Measurements from ENCODE around the gene SEC61A2.
A peak's percentile ranks its signal among the peaks of the same experiment; 100 is the strongest.

SEC61A2 gene

DNA sequence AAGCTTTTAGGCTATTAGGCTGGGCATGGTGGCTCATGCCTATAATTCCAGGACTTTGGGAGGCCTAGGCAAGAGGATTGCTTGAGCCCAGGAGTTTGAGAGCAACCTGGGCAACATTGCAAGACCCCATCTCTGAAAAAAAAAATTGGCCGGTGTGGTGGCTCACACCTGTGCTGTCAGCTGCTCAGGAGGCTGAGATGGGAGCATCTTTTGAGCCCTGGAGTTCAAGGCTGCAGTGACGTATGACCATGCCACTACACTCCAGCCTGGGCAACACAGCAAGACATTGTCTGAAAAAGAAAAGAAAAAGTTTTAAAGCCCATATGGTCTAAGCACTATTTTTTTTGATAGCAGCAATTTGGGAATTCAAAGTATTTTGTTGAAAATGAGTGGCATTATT, 15.8 kb upstream of the SEC61A2 start:
- Histone ChIP-seq H3K9me3 (ENCODE audit: control insufficient read depth, low read length) (no peaks in the 10 kb centered on the region), H3K4me3 (ENCODE audit: low read length) (no peak overlapping the region), H3K4me1 (ENCODE audit: control insufficient read depth, insufficient read depth, low read length) (no peaks in the 10 kb centered on the region), H3K27me3 (ENCODE audit: control insufficient read depth, insufficient read depth, low read length) (no peaks in the 10 kb centered on the region), H3K9ac (ENCODE audit: low read length) (no peak overlapping the region), H3K36me3 (ENCODE audit: control insufficient read depth, insufficient read depth, low read length) (no peaks in the 10 kb centered on the region)

DNA sequence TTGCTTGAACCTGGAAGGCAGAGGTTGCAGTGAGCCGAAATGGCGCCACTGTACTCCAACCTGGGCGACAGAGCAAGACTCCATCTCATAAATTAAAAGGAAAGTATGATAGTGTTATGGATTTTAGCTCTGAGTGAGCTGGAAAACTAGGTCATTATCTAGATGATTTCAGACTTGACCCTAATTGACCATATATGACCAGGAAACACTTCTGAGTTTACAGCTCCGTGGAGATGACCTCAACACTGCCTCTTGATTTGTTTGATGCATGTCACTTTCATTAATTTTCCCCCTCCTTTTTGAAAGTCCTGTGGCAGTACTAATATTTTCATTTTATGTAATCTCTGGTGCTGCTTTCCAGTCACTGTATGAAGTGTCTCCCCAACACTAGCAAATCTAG, 7.8 kb upstream of the SEC61A2 start:
- Histone ChIP-seq H3K27me3 (ENCODE audit: control insufficient read depth, insufficient read depth, low read length) (no peaks in the 10 kb centered on the region), H3K4me3 (ENCODE audit: low read length) (no peak overlapping the region), H3K9me3 (ENCODE audit: control insufficient read depth, low read length) (no peaks in the 10 kb centered on the region), H3K36me3 (ENCODE audit: control insufficient read depth, insufficient read depth, low read length) (no peaks in the 10 kb centered on the region), H3K9ac (ENCODE audit: low read length) (no peak overlapping the region), H3K4me1 (ENCODE audit: control insufficient read depth, insufficient read depth, low read length) (no peaks in the 10 kb centered on the region)

DNA sequence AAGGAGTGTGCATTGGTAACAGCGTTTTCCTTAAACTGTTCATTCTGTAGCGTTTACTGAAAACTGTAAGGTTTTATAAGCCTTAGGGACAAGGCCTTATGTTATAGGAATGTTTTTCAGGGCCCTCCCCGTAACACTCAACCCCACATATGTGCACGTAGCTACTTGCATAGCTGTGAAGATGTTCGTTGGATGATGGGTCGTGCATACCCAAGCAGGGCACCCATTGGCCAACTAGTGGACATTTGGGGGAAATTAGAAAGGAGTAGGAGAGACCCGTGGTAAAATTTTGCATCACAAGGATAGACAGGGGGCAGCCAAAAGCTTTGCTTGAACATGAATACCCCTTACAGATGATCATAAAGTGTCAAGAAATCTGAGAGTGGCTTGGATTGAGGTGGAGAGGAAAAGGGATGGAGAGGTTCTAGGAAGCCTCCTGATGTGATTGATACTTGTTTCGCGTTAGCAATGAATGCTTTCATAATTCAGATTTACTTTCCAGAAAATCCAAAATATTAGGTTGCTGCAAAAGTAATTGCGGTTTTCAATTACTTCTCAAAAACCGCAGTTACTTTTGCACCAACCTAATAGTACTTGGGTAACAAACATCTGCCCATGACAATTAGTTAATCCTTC, 878 bp downstream of the SEC61A2 start:
- peak overlapping the region; percentile 80 for H3K9ac ChIP-seq (ENCODE audit: low read length)
- no peaks in the 10 kb centered on the region for H3K36me3 ChIP-seq (ENCODE audit: control insufficient read depth, insufficient read depth, low read length)
- no peaks in the 10 kb centered on the region for H3K4me1 ChIP-seq (ENCODE audit: control insufficient read depth, insufficient read depth, low read length)
- no peaks in the 10 kb centered on the region for H3K9me3 ChIP-seq (ENCODE audit: control insufficient read depth, low read length)
- no peaks in the 10 kb centered on the region for H3K27me3 ChIP-seq (ENCODE audit: control insufficient read depth, insufficient read depth, low read length)
- H3K4me3 ChIP-seq (ENCODE audit: low read length), result peak overlapping the region; percentile 90

DNA sequence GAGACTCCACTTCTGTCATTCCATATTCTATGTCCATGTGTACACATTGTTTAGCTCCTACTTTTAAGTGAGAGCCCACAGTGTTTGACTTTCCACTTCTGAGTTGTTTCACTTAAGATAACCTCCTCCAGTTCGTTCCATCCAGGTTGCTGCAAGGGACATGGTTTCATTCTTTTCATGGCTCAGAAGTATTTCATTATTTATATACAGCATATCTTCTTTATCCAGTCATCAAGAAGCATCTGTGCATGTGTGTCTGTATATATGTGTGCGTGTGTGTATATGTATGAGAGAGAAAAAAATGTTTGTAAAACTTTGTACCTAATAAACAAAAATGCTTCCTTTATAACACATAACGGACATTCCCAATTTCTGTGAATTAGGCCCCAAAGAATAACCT, 6.2 kb downstream of the SEC61A2 start:
- Histone ChIP-seq H3K9ac (ENCODE audit: low read length) (no peak overlapping the region), H3K36me3 (ENCODE audit: control insufficient read depth, insufficient read depth, low read length) (no peaks in the 10 kb centered on the region), H3K9me3 (ENCODE audit: control insufficient read depth, low read length) (no peaks in the 10 kb centered on the region)

DNA sequence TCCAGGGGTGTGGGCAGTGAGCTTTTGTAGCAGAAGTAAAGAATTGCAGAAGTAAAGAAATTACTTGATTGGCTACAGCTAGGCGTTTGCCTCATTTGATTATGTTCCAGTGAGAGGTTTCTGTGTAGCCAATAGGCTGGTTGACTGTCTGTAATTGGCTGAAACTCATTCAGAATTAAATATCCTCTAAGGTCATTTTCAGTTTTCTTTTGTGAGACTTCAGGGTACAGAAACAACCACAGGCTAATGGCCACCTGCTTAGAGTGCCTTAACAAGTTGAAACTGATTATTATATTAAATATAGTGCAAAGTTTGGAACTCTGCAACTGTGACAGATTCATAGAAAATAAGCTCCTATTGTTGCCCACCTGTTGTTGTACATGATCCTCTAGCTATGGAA, 10.6 kb downstream of the SEC61A2 start:
- Histone ChIP-seq H3K9me3 (ENCODE audit: control insufficient read depth, low read length) (no peaks in the 10 kb centered on the region), H3K4me3 (ENCODE audit: low read length) (no peak overlapping the region), H3K36me3 (ENCODE audit: control insufficient read depth, insufficient read depth, low read length) (peaks cover 5% of the 10 kb centered on the region), H3K9ac (ENCODE audit: low read length) (no peak overlapping the region), H3K4me1 (ENCODE audit: control insufficient read depth, insufficient read depth, low read length) (no peaks in the 10 kb centered on the region), H3K27me3 (ENCODE audit: control insufficient read depth, insufficient read depth, low read length) (no peaks in the 10 kb centered on the region)

More for the DNA sequence above, 6.2 kb downstream of the SEC61A2 start:
- Histone ChIP-seq H3K4me3 (ENCODE audit: low read length) (no peak overlapping the region), H3K4me1 (ENCODE audit: control insufficient read depth, insufficient read depth, low read length) (no peaks in the 10 kb centered on the region), H3K27me3 (ENCODE audit: control insufficient read depth, insufficient read depth, low read length) (no peaks in the 10 kb centered on the region)

DNA sequence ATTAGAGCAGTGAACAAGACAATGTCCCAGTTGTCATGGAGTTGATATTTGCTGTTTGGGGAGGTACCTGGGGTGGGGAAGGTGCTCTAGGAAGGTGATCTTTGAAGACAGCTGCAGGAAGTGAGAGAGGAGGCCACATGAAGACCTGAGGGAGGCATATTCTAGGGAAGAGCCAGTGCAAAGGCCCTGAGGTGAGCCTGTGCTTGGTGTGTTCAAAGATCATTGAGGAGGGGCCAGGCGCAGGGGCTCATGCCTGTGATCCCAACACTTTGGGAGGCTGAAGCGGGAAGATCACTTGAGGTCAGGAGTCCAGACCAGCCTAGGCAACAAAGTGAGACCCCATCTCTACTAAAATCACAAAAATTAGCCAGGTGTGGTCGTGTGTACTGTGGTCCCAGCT, 15.1 kb downstream of the SEC61A2 start:
- H3K9me3 ChIP-seq (ENCODE audit: control insufficient read depth, low read length), result no peaks in the 10 kb centered on the region
- peaks cover 5% of the 10 kb centered on the region for H3K36me3 ChIP-seq (ENCODE audit: control insufficient read depth, insufficient read depth, low read length)
- no peak overlapping the region for H3K4me3 ChIP-seq (ENCODE audit: low read length)
- no peaks in the 10 kb centered on the region for H3K4me1 ChIP-seq (ENCODE audit: control insufficient read depth, insufficient read depth, low read length)
- H3K9ac ChIP-seq (ENCODE audit: low read length), result no peak overlapping the region
- no peaks in the 10 kb centered on the region for H3K27me3 ChIP-seq (ENCODE audit: control insufficient read depth, insufficient read depth, low read length)

DNA sequence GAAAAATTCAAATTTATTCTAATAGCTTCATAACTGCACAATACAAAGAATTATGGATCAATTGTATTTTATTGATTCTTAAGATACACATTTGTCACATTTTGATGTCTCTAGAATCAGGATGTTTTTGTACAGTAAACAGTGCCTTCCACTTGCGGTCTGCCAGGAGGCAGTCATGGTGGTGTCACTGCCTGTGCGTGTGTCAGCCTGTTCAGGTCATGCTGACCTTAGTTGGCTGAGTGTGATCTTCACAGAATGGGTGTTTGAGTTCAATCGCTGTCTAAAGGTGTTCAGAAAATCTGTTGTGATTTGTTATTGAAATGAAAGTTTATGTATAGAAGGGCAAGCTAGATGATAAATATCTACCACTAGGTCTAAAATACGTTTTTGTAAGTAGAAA, 20.7 kb downstream of the SEC61A2 start:
- Histone ChIP-seq H3K9ac (ENCODE audit: low read length) (no peak overlapping the region), H3K4me1 (ENCODE audit: control insufficient read depth, insufficient read depth, low read length) (no peaks in the 10 kb centered on the region), H3K9me3 (ENCODE audit: control insufficient read depth, low read length) (no peaks in the 10 kb centered on the region), H3K4me3 (ENCODE audit: low read length) (no peak overlapping the region), H3K36me3 (ENCODE audit: control insufficient read depth, insufficient read depth, low read length) (no peaks in the 10 kb centered on the region), H3K27me3 (ENCODE audit: control insufficient read depth, insufficient read depth, low read length) (no peaks in the 10 kb centered on the region)

DNA sequence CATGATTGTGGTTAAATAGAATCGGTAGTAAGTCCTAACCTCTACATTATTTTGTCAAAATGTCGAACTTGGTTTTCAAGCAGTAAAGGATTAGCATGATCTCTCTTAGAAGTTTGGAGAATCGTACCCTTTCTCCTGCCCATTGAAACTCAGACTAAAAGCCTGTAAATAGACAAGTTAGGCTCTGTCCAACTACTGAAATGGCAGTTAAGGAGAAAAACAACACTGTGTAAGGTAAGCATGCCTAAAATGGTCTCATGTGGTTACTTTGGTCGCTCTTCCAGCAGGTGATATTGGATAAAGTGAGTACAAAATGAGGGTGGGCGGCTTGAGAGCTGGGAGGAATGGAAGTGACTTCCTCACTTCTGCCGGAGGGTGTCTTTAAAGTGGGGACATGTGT, 25.0 kb downstream of the SEC61A2 start:
- Histone ChIP-seq H3K9ac (ENCODE audit: low read length) (no peak overlapping the region), H3K36me3 (ENCODE audit: control insufficient read depth, insufficient read depth, low read length) (no peaks in the 10 kb centered on the region), H3K9me3 (ENCODE audit: control insufficient read depth, low read length) (no peaks in the 10 kb centered on the region), H3K4me1 (ENCODE audit: control insufficient read depth, insufficient read depth, low read length) (no peaks in the 10 kb centered on the region), H3K27me3 (ENCODE audit: control insufficient read depth, insufficient read depth, low read length) (no peaks in the 10 kb centered on the region), H3K4me3 (ENCODE audit: low read length) (no peak overlapping the region)

DNA sequence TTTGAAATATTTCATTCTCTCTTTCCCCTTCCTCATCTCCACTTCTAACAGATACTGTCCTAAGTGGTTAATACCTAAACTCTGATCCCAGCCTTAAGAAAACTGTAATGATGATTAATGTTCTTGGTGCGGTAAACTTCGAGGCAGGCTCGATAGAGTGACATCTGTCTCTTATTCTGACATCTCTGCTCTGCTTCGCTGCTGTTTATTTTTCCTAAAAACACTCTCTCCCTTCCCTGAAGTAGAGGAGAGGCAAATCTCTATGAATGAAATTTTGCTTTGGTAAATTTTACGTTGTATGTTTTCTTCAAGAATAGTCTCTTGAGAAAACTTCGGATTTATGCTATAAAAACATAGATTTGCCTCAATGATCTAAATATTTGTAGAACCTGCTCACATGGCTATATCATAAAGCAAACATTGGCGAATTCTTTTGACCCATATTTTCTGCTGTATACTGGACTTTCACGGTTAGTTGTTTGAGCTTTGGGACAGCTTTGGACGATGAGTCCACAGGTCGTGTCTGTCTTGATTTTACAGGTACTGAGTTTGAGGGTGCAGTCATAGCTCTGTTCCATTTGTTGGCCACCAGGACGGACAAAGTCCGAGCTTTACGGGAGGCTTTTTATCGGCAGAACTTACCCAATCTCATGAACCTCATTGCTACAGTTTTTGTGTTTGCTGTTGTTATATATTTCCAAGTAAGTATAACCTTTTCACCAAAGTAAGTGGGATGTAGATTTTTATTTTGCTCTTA, 27.1 kb downstream of the SEC61A2 start:
- H3K27me3 ChIP-seq (ENCODE audit: control insufficient read depth, insufficient read depth, low read length), result no peaks in the 10 kb centered on the region
- no peak overlapping the region for H3K4me3 ChIP-seq (ENCODE audit: low read length)
- no peaks in the 10 kb centered on the region for H3K4me1 ChIP-seq (ENCODE audit: control insufficient read depth, insufficient read depth, low read length)
- peaks cover 3% of the 10 kb centered on the region for H3K36me3 ChIP-seq (ENCODE audit: control insufficient read depth, insufficient read depth, low read length)
- no peak overlapping the region for H3K9ac ChIP-seq (ENCODE audit: low read length)
- H3K9me3 ChIP-seq (ENCODE audit: control insufficient read depth, low read length), result no peaks in the 10 kb centered on the region

DNA sequence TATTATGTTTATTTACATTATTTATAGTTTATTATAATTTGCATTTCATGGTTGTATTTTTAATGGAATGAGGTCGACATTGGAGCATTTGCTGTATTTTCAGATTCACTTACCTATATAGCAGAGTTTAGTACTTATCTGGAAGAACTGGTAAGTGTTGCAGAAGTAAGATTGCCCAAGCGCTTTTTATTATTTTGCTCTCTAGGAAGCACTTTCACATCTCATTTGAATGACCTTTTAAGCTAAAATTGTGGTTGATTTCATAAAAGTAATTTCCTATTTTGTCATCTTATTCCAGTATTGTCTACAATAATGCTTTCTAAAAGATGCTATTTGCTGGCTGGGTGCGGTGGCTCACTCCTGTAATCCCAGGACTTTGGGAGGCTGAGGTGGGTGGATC, 28.6 kb downstream of the SEC61A2 start:
- no peaks in the 10 kb centered on the region for H3K9me3 ChIP-seq (ENCODE audit: control insufficient read depth, low read length)
- H3K27me3 ChIP-seq (ENCODE audit: control insufficient read depth, insufficient read depth, low read length), result no peaks in the 10 kb centered on the region
- no peak overlapping the region for H3K9ac ChIP-seq (ENCODE audit: low read length)
- H3K4me3 ChIP-seq (ENCODE audit: low read length), result no peak overlapping the region
- H3K36me3 ChIP-seq (ENCODE audit: control insufficient read depth, insufficient read depth, low read length), result peaks cover 3% of the 10 kb centered on the region
- no peaks in the 10 kb centered on the region for H3K4me1 ChIP-seq (ENCODE audit: control insufficient read depth, insufficient read depth, low read length)

DNA sequence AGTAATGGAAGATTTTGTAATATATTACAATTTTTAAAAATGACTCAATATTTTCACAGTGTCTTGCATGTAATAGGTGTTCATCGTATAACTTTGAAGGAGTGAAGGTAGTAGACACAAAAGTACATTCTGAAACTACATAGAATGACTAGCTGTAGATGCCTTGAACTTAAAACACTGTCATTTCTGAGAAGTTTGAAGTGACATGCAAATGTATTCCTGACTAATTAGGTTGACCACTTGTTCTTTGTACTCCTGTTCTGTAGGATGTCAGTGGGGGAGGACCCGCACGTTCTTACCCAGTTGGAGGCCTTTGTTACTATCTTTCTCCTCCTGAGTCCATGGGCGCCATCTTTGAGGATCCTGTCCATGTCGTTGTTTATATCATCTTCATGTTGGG, 31.2 kb downstream of the SEC61A2 start:
- no peaks in the 10 kb centered on the region for H3K27me3 ChIP-seq (ENCODE audit: control insufficient read depth, insufficient read depth, low read length)
- no peaks in the 10 kb centered on the region for H3K9me3 ChIP-seq (ENCODE audit: control insufficient read depth, low read length)
- H3K4me3 ChIP-seq (ENCODE audit: low read length), result no peak overlapping the region
- H3K36me3 ChIP-seq (ENCODE audit: control insufficient read depth, insufficient read depth, low read length), result peaks cover 3% of the 10 kb centered on the region
- H3K4me1 ChIP-seq (ENCODE audit: control insufficient read depth, insufficient read depth, low read length), result no peaks in the 10 kb centered on the region
- H3K9ac ChIP-seq (ENCODE audit: low read length), result no peak overlapping the region

DNA sequence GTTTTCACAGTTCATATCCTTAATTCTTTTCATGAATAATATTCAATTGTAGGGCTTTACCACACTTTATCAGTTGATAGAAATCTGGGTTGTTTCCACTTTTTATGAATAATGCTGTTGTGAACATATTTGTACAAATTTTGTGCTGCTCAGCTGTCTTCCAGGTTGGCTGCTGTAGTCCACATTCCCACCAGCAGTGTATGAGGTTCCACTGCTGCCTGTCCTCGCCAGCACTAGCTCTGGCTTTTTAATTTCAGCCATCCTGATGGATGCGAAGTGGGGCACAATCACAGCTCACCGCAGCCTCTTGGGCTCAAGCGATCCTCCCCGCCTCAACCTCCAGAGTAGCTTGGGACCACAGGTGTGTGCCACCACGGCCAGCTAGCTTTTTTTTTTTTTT, 33.5 kb downstream of the SEC61A2 start:
- no peaks in the 10 kb centered on the region for H3K9me3 ChIP-seq (ENCODE audit: control insufficient read depth, low read length)
- no peak overlapping the region for H3K4me3 ChIP-seq (ENCODE audit: low read length)
- no peaks in the 10 kb centered on the region for H3K4me1 ChIP-seq (ENCODE audit: control insufficient read depth, insufficient read depth, low read length)
- H3K9ac ChIP-seq (ENCODE audit: low read length), result no peak overlapping the region
- H3K36me3 ChIP-seq (ENCODE audit: control insufficient read depth, insufficient read depth, low read length), result peaks cover 3% of the 10 kb centered on the region
- H3K27me3 ChIP-seq (ENCODE audit: control insufficient read depth, insufficient read depth, low read length), result no peaks in the 10 kb centered on the region
